Activated CD8-positive, alpha-beta memory T cell treated with anti-CD3 and anti-CD28 coated beads for 4 hours (primary cell): ENCODE data around the gene MAPK8IP2.
"Not testable (repeated sequence)": the region's sequence is repeated elsewhere in the genome, so short reads cannot be mapped to it uniquely, and the experiment has no call there.

Experiments used
- DNase-seq, 2 donors: peaks; one replicate each; pipeline ENCODE4 v3.0.0-alpha.2; 2020; ENCODE audit warnings: low read depth in 2 of 2

Gene MAPK8IP2

DNA sequence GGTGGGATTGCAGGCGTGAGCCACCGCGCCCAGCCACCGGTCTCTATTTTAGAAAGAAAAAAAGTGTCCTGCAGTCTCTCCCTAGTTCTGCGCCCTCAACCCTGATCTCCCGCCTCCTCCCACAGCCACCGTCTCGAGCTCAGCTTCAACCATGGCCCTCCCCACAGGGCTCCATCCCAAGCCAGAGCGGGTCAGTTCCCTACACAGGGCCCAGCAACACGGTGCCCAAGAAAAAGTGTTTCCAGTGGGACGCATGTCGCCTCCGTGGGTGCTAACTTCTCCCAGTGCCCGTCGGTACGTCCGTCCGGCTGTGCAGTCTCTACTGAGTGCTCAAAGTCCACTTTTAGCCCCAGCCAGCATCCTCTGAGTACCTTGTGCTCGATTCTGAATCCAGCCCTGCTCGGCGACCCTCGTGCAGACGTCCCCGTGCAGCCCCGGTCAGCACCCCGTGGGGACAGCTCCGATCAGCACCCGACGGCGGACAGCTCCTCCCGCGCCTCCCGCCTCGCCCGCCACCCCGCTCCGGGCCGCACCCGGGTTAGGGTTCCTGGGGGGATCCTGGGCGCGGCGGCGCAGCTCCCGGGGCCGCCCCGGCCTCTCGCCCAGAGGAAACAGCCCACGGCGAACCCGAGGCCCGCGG, 657 bp upstream of the MAPK8IP2 start:
- no peak for DNase-seq

DNA sequence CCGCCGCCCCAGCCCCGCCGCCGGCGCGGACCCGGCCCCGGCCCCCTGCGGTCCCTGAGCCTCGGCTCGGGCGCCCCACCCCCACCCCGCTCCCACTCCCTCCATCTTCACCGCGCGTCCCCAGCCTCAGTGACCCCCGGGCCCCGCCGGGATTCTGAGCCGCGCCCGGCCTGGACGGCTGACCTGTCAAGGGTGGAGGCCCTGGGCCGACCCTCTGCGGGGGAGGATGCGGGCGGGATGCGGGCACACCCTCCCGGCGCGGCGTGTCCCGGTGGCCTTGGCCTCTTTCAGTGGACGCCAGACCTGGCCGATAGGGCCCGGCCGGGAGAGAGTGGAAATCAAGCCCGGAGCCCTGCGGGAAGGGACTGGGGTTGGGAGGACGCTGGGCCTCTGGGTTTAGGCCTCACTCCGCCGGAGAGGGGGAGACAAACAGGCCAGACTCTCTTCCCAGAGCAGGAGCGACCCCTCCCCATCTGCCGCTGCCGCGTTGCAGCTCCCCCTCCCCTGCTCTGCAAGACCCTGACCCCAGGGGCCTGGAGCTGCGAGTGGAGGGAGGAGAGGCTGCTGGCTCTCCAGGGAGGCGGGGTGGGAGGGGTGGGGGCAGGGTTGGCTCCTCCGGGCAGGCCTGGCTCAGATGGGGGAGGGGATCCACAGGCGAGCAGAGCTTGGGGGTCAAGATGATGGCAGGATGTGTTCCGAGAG, 525 bp downstream of the MAPK8IP2 start:
- DNase-seq, result no peak

DNA sequence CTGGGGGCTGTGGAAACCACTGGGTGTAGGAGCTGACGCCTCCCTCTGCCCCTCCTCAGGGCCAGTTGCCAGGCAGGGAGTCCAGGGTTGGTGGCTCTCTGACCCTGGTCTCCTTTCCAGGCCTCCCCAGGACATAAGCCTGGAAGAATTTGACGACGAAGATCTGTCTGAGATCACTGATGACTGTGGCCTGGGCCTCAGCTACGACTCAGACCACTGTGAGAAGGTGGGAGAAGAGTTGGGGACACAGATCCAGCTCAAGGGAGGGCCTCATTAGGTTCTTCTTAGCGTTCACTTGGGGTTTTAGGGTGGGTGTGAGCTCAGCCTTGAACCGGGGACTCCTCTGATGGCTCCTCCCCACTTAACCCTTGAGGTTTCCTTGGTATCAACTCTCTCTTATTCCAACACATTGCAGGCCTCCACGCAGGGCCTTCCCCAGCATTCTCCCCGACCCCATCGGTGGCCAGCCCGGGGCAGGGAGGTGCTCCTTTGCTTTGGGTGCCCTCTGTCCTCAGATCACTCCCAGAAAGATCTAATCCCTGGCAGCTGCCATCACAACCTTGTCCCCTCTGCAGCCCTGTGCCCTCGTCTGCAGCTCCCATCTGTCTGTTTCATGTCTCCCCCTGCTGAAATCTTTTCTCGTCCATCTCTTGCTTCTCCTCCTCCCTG, 1.2 kb downstream of the MAPK8IP2 start:
- no peak for DNase-seq

DNA sequence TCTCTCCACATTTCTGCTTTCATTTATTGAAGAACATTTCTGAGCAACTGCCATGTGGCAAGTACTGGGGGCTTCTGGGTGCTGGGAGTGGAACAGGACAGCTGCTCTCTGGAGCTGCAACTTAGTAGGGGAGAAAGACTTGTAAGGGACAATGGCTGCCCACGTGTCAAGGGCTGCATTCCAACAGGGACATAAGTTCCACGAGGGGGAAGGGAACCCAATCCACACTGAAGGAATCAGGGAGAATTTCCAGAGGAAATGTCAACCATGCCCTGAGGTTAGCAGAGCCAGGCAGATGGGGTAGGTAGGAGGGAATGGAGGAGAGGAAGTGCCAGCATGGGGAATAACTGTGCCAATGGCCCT, 1.7 kb downstream of the MAPK8IP2 start:
- no peak for DNase-seq

DNA sequence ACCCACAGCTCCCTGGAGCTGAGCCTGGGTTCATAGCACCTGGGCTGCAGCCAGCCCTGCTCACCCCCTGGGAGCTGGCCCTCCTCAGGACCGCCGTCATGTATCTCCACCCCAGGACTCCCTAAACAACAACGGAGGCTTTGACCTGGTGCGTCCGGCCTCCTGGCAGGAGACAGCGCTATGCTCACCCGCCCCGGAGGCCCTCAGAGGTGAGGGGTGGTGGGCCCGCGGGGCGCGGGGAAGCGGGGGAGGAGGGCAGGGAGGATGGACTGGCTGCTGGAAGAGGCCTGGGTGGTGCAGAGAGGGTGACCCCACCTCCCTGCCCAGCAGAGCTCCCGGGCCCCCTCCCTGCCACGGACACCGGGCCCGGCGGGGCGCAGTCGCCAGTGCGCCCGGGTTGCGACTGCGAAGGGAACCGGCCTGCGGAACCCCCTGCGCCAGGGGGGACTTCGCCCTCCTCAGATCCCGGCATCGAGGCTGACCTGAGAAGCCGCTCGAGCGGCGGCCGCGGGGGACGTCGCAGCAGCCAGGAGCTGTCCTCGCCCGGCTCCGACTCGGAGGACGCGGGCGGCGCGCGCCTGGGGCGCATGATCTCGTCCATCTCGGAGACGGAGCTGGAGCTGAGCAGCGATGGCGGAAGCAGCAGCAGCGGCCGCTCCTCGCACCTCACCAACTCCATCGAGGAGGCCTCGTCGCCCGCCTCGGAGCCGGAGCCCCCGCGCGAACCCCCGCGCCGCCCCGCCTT, 3.1 kb downstream of the MAPK8IP2 start:
- no peak for DNase-seq

DNA sequence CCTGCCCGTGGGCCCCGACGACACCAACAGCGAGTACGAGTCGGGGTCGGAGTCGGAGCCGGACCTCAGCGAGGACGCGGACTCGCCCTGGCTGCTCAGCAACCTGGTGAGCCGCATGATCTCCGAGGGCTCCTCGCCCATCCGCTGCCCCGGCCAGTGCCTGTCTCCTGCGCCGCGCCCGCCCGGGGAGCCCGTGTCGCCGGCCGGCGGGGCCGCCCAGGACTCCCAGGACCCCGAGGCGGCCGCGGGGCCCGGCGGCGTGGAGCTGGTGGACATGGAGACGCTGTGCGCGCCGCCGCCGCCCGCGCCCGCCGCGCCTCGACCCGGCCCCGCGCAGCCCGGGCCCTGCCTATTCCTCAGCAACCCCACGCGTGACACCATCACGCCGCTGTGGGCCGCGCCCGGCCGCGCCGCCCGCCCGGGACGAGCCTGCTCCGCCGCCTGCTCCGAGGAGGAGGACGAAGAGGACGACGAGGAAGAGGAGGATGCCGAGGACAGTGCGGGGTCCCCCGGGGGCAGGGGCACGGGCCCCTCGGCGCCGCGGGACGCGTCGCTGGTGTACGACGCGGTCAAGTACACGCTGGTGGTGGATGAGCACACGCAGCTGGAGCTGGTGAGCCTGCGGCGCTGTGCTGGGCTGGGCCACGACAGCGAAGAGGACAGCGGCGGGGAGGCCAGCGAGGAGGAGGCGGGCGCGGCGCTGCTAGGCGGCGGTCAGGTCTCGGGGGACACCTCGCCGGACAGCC, 3.8 kb downstream of the MAPK8IP2 start:
- no peak for DNase-seq

DNA sequence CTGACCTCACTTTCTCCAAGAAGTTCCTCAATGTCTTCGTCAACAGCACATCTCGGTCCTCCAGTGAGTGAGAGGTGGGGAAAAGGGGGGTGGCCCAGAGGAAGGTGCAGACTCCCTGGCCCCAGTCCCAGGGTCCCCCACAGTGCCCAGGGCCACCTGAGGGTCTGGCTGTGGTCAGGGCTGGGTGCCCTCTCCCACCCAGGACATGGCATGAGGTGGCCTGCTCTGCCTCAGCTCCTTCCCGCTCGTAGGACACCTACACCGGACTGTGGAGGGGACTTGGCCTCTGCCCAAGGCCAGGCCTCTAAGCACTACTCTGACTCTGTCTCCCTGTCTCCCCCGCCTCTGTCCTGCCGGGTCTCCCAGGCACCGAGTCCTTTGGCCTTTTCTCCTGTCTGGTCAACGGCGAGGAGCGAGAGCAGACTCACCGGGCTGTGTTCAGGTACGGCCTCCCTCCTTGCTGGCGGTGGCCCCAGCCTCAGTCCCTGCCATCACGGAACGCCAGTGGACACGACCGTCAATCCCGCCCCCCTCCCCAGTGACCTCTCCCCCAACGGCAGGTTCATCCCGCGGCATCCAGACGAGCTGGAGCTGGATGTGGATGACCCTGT, 4.5 kb downstream of the MAPK8IP2 start:
- no peak for DNase-seq

DNA sequence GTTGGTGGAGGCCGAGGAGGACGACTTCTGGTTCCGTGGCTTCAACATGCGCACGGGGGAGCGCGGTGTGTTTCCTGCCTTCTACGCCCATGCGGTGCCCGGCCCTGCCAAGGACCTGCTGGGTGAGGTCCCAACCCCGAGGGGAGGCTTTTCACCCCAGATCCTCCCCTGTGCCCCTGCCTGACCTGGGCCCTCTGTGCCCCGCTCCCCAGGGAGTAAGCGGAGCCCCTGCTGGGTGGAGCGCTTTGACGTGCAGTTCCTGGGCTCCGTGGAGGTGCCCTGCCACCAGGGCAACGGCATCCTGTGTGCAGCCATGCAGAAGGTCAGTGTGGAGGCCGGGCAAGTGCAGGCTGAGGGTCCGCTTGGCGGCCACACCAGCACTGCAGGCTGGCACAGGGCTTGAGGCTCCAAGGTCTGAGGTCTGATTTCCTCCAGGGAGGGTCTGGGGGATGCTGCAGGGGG, 5.1 kb downstream of the MAPK8IP2 start:
- DNase-seq, result no peak

DNA sequence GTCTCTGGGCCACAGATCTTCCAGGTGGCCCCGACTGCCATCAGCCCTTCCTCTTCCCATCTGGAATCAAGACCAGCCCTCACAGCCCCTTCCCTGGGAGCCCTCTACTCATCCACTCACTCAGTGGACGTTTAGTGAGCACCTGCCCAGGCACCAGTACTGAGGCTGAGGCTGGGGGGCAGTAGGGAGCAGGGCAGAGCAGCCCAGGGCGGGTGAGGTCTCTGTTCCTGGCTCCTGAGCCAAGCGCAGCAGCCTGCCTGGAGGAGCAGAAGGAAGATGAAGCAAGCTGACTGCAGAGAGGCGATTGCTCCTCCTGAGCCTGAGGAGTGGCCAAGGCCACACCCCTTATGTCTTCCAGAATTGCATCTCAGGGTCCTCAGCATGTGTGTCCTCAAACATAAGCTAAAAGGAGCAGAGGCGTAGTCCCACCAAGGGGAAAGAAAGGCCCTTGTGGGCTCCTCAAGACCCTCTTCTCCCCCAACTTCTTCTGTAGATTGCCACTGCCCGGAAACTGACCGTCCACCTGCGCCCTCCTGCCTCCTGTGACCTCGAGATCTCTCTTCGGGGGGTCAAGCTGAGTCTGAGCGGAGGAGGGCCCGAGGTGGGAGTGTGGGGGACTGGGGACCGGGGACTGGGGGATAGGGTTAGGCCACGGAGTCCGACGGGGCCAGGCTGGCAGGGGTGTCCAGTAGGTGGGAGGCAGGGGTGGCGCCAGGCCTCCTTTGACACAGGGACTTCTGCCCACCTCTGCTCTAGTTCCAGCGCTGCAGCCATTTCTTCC, 5.8 kb downstream of the MAPK8IP2 start:
- DNase-seq, result no peak

DNA sequence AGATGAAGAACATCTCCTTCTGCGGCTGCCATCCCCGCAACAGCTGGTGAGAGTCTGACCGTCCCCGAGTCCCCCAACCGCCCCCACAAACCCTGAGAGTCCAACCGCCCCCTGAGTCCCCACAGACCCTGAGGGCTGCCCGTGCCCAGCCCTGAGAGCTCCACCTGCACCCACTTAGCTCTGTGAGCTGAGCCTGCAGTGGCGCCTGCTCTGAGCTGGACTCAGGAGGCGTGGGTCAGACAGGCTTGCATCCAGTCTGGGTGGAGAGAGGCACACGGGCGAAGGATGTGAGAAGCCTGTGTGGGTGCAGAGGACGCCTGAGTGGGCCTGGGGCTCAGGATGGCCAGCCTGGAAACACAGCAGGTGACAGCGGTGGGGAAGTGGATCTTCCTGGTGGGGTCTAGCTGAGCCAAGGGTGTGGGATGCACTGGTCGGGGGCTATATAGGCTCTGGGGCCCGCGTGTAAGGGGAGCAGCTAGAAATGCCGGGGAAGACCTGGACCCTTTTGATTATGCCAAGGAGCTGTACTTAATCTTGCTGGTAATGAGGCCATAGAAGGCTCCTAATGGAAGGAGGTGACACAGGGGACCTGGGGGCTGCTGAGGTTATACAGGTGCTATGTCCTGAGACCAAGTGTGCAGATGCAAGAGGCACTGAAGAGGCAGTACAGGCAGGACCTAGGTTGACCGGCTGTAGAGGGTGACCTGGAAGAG, 6.5 kb downstream of the MAPK8IP2 start:
- no peak for DNase-seq

DNA sequence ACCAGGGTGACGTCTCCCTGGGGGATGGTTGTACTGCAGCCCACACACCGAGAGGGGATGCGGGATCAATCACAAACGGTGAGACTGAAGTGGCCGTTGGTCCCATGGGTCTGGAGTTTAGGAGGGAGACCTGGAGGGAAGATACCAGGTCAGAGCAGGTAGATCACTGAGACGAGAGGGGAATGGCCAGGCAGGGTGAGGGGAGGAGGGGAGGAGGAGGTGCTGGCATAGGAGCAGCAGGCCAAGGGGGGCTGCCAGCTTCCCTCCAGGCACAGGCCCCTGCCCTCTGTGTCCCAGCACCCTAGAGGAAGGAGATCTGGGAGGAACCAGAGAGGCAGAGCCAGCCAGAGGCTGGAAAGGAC, 7.0 kb downstream of the MAPK8IP2 start:
- DNase-seq, result no peak

DNA sequence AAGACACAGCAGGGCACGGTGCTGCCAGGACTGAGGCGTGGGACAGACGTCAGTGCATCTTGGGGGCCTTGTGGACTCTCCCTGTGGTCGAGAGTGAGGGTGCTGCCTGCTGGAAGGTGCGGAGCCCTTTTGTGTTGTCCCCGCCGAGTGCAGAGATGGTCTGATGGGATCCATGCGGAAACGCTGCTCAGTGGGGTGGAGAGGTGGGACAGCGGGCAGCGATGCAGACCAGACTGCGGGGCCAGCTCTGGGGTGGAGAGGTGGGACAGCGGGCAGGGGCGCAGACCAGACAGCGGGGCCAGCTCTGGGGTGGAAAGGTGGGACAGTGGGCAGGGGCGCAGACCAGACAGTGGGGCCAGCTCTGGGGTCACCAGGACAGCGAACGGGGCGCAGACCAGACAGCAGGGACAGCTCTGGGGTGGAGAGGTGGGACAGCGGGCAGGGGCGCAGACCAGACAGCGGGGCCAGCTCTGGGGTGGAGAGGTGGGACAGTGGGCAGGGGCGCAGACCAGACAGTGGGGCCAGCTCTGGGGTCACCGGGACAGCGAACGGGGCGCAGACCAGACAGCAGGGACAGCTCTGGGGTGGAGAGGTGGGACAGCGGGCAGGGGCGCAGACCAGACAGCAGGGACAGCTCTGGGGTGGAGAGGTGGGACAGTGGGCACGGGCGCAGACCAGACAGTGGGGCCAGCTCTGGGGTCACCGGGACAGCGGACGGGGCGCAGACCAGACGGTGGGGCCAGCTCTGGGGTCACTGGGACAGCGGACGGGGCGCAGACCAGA, 7.7 kb downstream of the MAPK8IP2 start:
- DNase-seq, result not testable (repeated sequence)

DNA sequence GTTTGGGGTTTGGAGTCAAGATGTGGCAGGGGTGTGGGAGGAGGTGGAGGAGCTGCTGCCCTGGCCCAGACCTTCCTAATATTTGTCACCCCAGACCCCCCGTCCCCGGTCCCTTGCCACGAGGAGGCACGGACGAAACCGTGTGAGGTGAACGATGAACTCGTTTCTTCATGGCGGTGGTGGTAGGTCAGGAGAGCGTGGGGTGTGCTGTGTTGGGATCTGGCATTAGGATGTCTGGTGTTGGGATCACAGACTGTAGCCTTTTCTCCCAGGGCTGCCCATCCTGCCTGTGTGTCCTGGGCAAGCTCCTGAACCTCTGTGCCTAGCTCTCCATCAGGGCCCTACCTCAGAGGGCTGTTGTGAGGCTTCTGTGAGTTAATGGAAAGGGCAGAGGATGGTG, 8.4 kb downstream of the MAPK8IP2 start:
- no peak for DNase-seq

DNA sequence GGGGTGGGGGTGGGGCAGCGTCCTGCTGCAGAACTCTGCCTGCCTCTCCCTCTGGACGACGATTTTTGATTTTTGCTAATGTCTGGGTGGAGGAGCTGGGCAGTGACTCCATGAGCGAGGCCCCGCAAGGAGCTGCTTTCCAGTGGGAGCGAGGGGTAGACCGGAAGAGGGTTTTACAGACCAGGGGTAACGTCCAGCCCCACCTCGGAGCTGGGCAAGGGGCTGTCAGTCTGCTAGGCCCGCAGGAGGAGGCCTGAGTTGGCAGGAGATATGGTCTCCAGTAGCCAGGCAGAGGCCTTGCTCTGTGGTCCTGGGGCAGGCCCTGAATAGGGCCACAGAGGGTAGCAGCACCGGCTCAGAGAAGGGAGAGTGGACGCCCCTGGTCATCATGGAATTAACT, 9.0 kb downstream of the MAPK8IP2 start:
- no peak for DNase-seq

DNA sequence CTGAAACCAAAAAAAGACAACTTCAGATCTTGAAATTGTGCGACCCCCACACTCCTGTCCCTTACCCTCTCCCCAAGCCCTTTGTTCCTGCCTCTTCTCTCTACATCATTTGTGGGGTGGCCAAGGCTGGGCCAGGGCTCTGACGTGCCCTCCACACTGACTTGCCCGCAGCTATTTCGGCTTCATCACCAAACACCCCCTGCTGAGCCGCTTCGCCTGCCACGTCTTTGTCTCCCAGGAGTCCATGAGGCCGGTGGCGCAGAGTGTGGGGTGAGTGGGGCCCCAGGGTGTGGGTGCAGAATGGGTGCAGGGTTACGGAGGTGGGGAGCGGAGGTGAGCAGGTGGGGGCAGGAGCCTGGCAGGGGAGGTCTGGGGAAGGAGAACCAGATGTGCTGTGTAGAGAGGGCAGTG, 9.5 kb downstream of the MAPK8IP2 start:
- DNase-seq, result no peak

DNA sequence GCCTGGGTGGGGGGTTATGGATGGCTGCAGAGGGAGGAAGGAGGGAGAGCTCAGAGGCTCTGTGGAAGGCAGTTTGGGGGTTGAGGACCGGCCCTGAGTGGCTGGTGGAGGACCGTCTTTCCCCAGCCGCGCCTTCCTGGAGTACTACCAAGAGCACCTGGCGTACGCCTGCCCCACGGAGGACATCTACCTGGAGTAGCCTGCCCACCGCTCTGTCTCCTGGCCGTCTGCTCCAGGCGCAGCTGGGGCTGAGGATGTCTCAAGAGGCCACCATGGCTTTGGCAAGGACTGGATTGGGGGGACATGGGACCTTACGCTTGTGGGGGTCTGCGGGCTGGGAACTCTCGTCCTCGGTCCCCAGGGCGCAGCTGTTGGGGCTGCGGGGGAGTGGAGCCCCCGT, 10.0 kb downstream of the MAPK8IP2 start:
- DNase-seq, result no peak

DNA sequence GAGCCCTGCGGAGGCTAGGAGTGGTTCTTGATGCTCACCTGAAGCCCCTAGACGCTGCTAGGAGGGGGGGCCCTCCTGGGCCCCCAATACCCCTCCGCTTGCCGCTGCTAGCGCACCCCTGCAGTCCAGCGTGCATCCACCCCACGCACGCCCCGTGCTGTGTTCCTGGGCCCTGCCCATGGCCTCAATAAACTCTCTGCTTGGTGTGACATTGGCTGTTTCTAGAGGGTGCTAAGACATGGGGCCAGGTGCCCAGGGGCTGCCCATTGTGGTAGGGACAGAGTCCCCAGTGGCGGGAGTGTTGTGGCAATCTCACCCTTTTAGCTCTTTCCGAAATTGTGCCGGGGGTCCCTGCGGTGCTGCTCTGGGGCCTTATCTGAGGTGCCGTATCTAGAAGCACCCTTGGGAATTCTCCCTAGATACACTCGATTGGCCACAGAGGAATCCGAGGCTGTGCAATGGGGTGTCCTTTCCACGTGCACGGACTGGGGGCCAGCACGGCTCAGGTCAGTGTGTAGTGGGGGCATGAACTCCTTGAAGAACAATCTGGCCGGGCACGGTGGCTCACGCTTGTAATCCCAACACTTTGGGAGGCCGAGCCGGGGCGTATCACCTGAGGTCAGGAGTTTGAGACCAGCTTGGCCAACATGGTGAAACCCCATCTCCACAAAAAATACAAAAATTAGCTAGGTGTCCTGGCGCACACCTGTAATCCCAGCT, 10.9 kb downstream of the MAPK8IP2 start:
- DNase-seq, result no peak

DNA sequence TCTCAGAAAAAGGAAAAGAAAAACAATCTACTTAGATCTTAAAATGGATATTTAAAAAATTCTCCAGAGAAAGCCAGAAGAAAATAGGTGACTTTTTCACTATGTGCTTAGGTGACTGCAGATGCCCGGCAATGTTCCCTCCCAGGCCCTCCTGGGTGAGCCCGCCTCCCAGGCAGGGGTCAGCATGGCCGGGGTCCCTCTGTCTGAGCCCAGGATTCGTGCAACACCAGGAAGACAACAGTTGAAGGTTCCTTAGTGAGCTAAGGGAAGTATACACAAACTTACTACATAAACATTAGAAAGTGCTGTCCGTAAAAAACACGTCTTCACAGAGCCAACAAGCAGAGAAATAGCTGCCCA, 11.6 kb downstream of the MAPK8IP2 start:
- no peak for DNase-seq
